ENCODE data around the gene DNAJC5. TPM values are rescaled to one million over a fixed set of nuclear protein-coding genes. Genes with fewer than 3 reads are reported as not detected.

DNAJC5 gene
- total RNA-seq, 3 donors from 2014 or later = 31.1 to 37.9 (median 37.0) TPM

GRCh38 chr20:63944078-63944941 is 49.4 kb downstream of the DNAJC5 start:
- peak overlapping the region; percentile 25 to 88 for H3K27ac ChIP-seq
- peaks cover 10% of the 10 kb centered on the region for H3K36me3 ChIP-seq
- H3K27me3 ChIP-seq = no peaks in the 10 kb centered on the region
- H3K9me3 ChIP-seq = no peaks in the 10 kb centered on the region
- H3K4me1 ChIP-seq = peaks cover 9 to 14% of the 10 kb centered on the region in 2 donors
- intact Hi-C loops (cut with DNase I; ENCODE audit: low total_unique reads) = no loop called here
- DNase-seq (ENCODE audit: low spot score in 2 of 2) = no peak
- TF ChIP-seq POLR2AphosphoS5 (IDR thresholded peaks at IDR 0.05) = no peak
- no peak for TF ChIP-seq CTCF (IDR thresholded peaks at IDR 0.05)
- H3K4me3 ChIP-seq = no peak overlapping the region

GRCh38 chr20:63945031-63945658 is 50.2 kb downstream of the DNAJC5 start:
- H3K4me1 ChIP-seq = peaks cover 14 to 19% of the 10 kb centered on the region in 2 donors
- intact Hi-C loops (cut with DNase I; ENCODE audit: low total_unique reads) = no loop called here
- no peak for DNase-seq (ENCODE audit: low spot score in 2 of 2)

GRCh38 chr20:63945921-63946920 is 51.3 kb downstream of the DNAJC5 start:
- H3K36me3 ChIP-seq = no peaks in the 10 kb centered on the region
- H3K27me3 ChIP-seq = no peaks in the 10 kb centered on the region
- no peak for TF ChIP-seq POLR2A (IDR thresholded peaks at IDR 0.05)
- TF ChIP-seq POLR2AphosphoS5 (IDR thresholded peaks at IDR 0.05) = no peak
- TF ChIP-seq CTCF (IDR thresholded peaks at IDR 0.05) = no peak
- H3K4me3 ChIP-seq = no peak overlapping the region
- DNase-seq (ENCODE audit: low spot score in 2 of 2) = no peak
- H3K27ac ChIP-seq = no peak overlapping the region
- H3K4me1 ChIP-seq = peaks cover 14 to 22% of the 10 kb centered on the region in 2 donors
- intact Hi-C loops (cut with DNase I; ENCODE audit: low total_unique reads) = no loop called here
- no peaks in the 10 kb centered on the region for H3K9me3 ChIP-seq

More at GRCh38 chr20:63945031-63945658, 50.2 kb downstream of the DNAJC5 start:
- H3K4me3 ChIP-seq = no peak overlapping the region
- no peaks in the 10 kb centered on the region for H3K9me3 ChIP-seq
- peaks cover 8% of the 10 kb centered on the region for H3K36me3 ChIP-seq
- peak overlapping the region in 1 of 2 donors; percentile 88 for H3K27ac ChIP-seq
- no peaks in the 10 kb centered on the region for H3K27me3 ChIP-seq
- TF ChIP-seq POLR2A (IDR thresholded peaks at IDR 0.05) = no peak
- TF ChIP-seq POLR2AphosphoS5 (IDR thresholded peaks at IDR 0.05) = no peak
- no peak for TF ChIP-seq CTCF (IDR thresholded peaks at IDR 0.05)

GRCh38 chr20:63946986-63947637 is 52.2 kb downstream of the DNAJC5 start:
- no peaks in the 10 kb centered on the region for H3K9me3 ChIP-seq
- H3K27ac ChIP-seq = peak overlapping the region; percentile 89
- no peak overlapping the region for H3K4me3 ChIP-seq
- no peaks in the 10 kb centered on the region for H3K27me3 ChIP-seq
- intact Hi-C loops (cut with DNase I; ENCODE audit: low total_unique reads) = no loop called here
- no peak for DNase-seq (ENCODE audit: low spot score in 2 of 2)
- TF ChIP-seq POLR2AphosphoS5 (IDR thresholded peaks at IDR 0.05) (no peak), POLR2A (IDR thresholded peaks at IDR 0.05) (no peak), CTCF (IDR thresholded peaks at IDR 0.05) (no peak)
- no peaks in the 10 kb centered on the region for H3K36me3 ChIP-seq
- peaks cover 14 to 29% of the 10 kb centered on the region in 2 donors for H3K4me1 ChIP-seq

Measured in breast epithelium (tissue), 4 donors.